ENCODE measurements around the gene HAGH.
"Not testable (repeated sequence)": the region's sequence is repeated elsewhere in the genome, so short reads cannot be mapped to it uniquely, and the experiment has no call there.

HAGH gene

GRCh38 chr16:1810106-1810505 is 16.5 kb downstream of the HAGH start:
- no peak for DNase-seq (ENCODE audit: low read depth)

GRCh38 chr16:1809281-1809801 is 17.3 kb downstream of the HAGH start:
- DNase-seq (ENCODE audit: low read depth), result no peak

DNA sequence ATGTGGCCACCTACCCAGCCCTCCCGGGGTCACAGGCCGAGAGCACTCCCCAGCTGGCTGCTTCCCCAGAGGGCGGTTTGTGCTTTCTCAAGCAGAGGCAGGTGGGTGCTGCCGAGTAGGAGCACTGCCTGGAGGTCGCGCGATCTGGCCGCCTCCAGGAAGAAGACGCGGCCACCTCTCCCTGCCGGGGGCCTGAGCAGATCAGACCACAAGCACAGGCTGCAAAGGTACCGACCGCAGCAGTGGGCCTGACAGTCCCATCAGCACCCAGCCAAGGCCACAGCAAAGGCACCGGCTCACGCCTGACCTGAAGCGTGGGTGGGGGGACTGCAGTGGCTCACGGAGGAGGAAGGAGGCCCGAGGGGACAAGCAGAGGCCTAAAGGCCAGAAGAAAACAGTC is 17.9 kb downstream of the HAGH start:
- no peak for DNase-seq (ENCODE audit: low read depth)

DNA sequence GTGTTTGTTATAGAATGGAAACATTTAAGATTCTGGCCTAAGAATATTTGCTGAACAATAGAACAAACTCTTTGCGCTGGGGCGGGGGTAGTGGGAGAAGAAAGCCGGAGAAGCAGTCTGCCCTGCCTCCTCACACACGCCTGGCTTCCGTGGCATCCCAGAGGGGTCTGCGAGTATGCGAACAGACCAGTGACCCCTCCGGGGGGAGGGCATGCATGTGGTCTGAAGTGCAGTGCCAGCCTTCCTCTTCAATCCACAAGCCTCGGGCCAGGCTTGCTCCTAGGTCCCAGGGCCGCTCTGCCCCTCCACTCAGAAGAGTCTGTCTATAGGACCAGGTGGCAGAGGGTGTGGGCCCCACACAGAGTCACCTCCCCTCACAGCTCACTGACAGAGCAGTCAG is 19.0 kb downstream of the HAGH start:
- no peak for DNase-seq (ENCODE audit: low read depth)

DNA sequence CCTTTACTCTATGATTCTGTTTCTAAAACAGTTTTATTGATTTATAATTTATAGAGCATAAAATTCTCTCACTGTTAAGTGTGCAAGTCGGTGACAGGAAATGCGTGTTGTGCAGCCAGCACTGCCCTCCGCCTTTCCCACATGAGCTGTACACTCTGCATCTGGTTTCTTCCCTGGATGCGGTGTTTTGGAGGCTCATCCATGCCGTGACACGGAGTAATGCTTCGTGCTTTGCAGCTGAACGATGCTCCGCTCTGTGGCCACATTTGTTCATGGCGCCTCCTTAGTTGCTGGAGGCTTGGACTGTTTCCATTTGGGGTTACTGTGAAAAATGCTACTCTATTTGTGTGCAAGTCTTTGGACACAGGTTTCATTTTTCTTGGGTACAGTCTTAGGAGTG is 25.9 kb downstream of the HAGH start:
- no peak for DNase-seq (ENCODE audit: low read depth)

- not testable (repeated sequence) for DNase-seq (ENCODE audit: low read depth)
These were observed 27.4 kb downstream of the HAGH start for GRCh38 chr16:1799263-1799662.

GRCh38 chr16:1794908-1795666 is 31.5 kb downstream of the HAGH start:
- no peak for DNase-seq (ENCODE audit: low read depth)

GRCh38 chr16:1794221-1794871 is 32.3 kb downstream of the HAGH start:
- no peak for DNase-seq (ENCODE audit: low read depth)

- no peak for DNase-seq (ENCODE audit: low read depth)
These were observed 32.9 kb downstream of the HAGH start, which contains the start of gene IGFALS for GRCh38 chr16:1793578-1794220. IGFALS (minus strand) TSS chr16:1793705; CDS start chr16:1793652, 53 bp downstream.

GRCh38 chr16:1792836-1793577 is 33.6 kb downstream of the HAGH start:
- DNase-seq (ENCODE audit: low read depth), result no peak

DNA sequence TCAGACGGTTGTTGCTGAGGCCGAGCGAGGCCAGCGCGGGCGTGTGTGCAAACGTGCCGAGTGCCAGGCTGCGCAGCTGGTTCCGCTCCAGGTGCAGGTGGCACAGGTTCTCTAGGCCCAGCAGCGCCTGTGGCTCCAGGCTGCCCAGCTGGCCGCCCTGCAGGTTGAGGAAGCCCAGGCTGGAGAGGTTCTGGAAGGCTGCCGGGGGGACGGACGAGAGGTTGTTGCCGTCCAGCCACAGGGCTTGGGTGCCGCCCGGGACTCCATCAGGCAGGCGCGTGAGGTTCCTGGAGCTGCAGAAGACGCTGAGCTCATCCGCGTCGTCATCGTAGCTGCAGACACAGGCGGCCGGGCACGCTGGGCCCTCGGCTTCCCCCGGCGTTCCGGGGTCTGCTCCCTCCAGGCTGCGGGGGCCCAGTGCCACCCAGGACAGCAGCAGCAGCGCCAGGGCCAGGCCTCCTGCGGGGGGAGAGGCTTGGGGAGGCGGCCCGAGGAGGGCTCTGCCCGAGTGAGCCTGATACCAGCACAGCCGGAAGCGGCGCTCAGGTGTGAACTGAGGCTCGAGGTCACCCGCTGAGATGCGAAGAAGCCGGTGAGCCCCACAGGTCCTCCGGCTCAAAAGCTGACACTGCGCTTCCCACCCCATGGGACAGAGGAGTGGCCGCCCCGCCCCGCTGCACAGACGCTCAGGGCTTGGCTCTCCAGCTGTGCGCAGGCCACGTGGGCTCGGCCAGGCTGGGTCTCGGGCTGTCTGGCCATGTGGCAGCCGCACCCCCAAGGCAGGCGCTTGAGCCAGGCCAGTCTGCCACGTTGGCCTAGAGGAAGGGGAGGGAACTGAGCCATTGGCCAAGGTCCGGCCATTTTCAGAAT is 34.4 kb downstream of the HAGH start:
- DNase-seq (ENCODE audit: low read depth), result no peak

DNA sequence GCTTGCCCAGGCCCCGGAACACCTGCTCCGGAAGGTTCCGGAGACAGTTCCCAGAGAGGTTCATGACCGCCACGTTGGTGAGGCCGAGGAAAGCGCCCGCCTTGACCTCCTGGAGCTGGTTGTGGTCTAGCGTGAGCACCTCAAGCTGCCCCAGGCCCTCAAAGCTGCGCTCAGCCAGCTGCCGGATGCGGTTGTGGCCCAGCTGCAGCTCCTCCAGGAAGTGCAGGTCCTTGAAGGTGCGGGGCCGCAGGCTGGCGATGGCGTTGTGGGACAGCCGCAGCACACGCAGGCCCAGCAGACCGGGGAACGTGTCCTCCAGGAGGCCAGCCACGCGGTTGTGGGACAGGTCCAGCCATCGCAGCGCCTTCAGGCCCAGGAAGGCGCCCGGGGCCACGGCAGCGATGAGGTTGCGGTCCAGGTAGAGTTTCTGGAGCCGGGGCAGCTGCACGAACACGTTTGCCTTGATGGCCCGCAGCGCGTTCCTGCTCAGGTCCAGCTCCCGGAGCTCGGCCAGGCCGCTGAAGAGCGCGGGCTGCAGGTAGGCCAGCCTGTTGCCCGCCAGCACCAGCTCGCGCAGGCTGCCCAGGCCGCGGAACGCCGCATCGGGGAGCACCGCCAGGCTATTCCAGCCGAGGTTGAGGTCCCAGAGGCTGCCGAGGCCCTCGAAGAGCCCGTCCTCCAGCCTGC is 35.2 kb downstream of the HAGH start:
- DNase-seq (ENCODE audit: low read depth), result no peak

GRCh38 chr16:1790611-1791255 is 35.9 kb downstream of the HAGH start:
- no peak for DNase-seq (ENCODE audit: low read depth)

- no peak for DNase-seq (ENCODE audit: low read depth)
These were observed 36.4 kb downstream of the HAGH start for GRCh38 chr16:1790261-1790610.

DNA sequence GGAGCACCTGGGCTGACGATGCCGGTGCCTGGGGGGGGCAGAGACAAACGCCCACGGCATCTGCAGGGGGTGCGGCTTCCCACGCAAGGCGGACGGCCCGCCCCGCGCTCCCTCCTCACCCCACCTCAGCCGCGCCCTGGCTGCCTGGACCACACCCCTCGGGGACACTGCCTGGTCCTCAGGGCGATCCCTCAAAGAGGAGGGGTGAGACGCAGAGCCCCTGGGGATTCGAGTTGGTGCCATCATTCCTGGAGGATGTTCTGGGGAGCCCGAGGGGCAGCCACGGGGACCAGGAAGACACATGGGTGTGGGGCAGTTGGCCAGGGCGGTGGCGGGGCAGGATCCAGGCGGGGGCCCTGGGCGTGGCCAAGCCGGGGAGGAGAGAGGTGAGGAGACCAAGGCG is 37.0 kb downstream of the HAGH start:
- DNase-seq (ENCODE audit: low read depth), result no peak

DNA sequence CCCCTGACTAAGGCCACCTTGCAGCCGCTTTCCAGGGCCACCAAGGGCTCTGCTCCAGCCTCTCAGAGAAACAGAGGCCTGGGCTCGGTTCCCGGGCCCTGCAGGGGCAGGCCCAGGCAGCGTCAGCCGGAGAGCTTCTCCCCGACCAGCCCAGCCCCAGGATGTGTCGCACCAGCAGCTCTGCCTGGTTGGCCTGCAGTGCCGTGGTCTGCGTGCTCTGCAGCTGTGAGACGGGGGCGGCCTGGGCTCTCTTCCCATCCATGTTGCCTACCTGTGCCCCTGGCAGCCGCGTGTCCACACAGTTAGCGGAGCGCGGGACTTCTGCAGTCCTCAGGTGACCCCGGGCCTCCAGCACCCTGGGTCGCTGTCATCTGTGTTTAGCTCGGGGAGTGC is 37.9 kb downstream of the HAGH start:
- DNase-seq (ENCODE audit: low read depth), result no peak

DNA sequence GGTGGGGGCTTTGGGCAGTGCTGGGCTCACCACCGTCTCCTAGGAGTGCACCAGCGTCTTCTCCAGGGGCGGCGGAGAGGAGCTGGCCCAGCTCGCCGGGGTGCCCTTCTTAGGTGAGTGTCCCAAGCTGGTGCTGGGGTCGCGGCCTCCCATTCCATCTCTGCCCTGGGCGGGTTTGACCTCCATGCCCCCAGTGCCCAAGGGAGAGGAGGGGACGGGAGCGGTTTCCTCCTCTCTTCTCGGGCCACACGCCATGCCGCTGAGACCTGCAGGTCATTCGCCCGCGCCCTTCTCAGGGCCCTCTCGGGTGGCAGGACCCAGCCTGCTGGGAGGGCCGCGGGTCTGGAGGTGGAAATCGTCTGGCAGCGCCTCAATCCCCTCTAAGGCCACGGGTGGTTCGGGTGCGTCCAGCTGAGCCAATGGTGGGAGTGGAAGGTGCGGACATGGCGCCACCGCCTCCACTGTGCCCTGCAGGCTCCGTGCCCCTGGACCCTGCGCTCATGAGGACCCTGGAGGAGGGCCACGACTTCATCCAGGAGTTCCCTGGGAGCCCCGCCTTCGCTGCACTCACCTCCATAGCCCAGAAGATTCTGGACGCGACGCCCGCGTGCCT is 38.4 kb downstream of the HAGH start:
- DNase-seq (ENCODE audit: low read depth), result no peak

DNA sequence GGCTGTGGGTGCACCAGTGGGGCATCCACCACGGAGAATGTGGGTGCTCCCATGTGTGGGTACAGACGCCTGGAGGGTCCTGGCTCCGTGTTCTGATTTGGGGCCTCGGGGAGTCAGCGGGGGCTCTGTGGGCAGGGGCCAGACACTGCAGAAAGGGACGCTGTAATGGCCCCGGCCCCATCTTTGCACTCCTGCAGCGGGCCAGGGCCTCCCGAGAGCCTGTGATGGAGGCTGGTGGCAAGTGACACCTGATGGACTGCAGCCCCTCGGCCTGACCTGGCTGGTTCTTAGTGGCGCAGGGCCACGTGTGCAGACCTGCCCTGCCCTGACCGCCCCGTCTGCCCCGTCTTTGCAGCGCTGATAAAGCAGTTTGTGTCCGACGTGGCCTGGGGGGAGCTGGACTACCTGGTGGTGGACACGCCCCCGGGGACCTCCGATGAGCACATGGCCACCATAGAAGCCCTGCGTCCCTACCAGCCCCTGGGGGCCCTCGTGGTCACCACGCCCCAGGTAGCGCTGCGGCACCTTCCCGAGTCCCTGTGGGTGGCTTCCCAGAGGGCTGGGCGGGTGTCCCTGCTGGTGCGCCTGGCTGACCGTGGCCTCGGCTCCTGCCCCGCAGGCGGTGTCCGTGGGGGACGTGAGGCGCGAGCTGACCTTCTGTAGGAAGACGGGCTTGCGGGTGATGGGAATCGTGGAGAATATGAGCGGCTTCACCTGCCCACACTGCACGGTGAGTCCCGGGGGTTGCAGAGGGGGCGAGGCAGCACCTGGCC is 39.1 kb downstream of the HAGH start:
- no peak for DNase-seq (ENCODE audit: low read depth)

DNA sequence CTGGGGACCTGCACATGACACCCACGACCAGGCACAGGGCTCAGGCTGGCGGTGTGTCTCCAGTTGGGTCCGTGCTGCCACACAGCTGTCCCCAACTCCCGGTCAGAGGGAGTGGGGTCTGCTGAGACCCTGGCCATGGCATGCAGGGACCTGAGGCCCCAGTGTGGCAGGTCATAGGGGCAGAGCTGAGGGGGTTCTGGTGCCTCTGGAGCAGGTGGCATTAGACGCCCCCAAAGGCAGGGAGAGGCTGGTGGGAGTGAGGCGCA is 39.6 kb downstream of the HAGH start:
- DNase-seq (ENCODE audit: low read depth), result no peak
